PC-3 (cell line): ENCODE data around the gene SERPINA4. TPM values are rescaled to one million over a fixed set of nuclear protein-coding genes. Genes with fewer than 3 reads are reported as not detected.

Source experiments
- ATAC-seq: fragments of 200-7000 bp; cut with Tn5 transposase; 2 replicates; pipeline ENCODE4 v1.9.1; 2020; ENCODE audit warnings: mild to moderate bottlenecking, moderate library complexity
- BruUV-seq: library from RNA; stranded (reverse); fragments of 400-500 nt; replicated peaks from 2 replicates; lab custom pipeline; 2021; lab: Mats Ljungman, UMichigan
- CTCF ChIA-PET: fragments of 300-600 bp; sonication (Branson Sonifier 250); formaldehyde crosslinking; loops from one replicate; lab custom pipeline; 2022; ENCODE audit warnings: antibody characterized with exemption; lab: Charles Lee
- POLR2A ChIA-PET: fragments of 300-600 bp; sonication (Branson Sonifier 250); formaldehyde crosslinking; loops from one replicate; lab custom pipeline; 2022; ENCODE audit warnings: antibody characterized with exemption; ENCODE audit not compliant: unreplicated experiment; lab: Charles Lee
- DNase-seq: peaks from one replicate; pipeline ENCODE4 v3.0.0-alpha.2; 2015
- H2AFZ ChIP-seq: fragments of 300-600 bp; sonication (generic); 2 replicates; pipeline ENCODE4 v1.6.0; 2016; ENCODE audit warnings: antibody characterized with exemption, low read length
- H3F3A ChIP-seq: fragments of 300-600 bp; sonication (generic); one replicate; pipeline ENCODE4 v1.6.0; 2017; ENCODE audit warnings: antibody characterized with exemption, low read length, control low read depth, mild to moderate bottlenecking; ENCODE audit not compliant: unreplicated experiment
- H3K27ac ChIP-seq: fragments of 300-600 bp; sonication (generic); 2 replicates; pipeline ENCODE4 v1.5.1; 2016; ENCODE audit warnings: mild to moderate bottlenecking, low read length
- H3K27me3 ChIP-seq: fragments of 300-600 bp; sonication (generic); 2 replicates; pipeline ENCODE4 v1.6.1; 2016; ENCODE audit warnings: low read length, mixed read lengths
- H3K36me3 ChIP-seq: fragments of 300-600 bp; sonication (generic); 2 replicates; pipeline ENCODE4 v1.6.1; 2016; ENCODE audit warnings: low read depth, mixed run types, low read length, mixed read lengths
- H3K4me1 ChIP-seq: fragments of 300-600 bp; sonication (generic); 2 replicates; pipeline ENCODE4 v1.5.1; 2016; ENCODE audit warnings: low read length; ENCODE audit not compliant: insufficient read depth
- H3K4me2 ChIP-seq: fragments of 300-600 bp; sonication (generic); 2 replicates; pipeline ENCODE4 v1.6.0; 2016; ENCODE audit warnings: low read length
- H3K4me3 ChIP-seq: fragments of 300-600 bp; sonication (generic); 2 replicates; pipeline ENCODE4 v1.5.1; 2016; ENCODE audit warnings: mild to moderate bottlenecking, low read length, mixed read lengths
- H3K79me2 ChIP-seq: fragments of 300-600 bp; sonication (generic); 2 replicates; pipeline ENCODE4 v1.6.1; 2017; ENCODE audit warnings: low read length, mixed read lengths
- H3K9ac ChIP-seq: fragments of 300-600 bp; sonication (generic); 2 replicates; pipeline ENCODE4 v1.6.0; 2016; ENCODE audit warnings: mild to moderate bottlenecking, low read length
- H3K9me2 ChIP-seq: fragments of 300-600 bp; sonication (generic); replicated peaks from 2 replicates; pipeline ENCODE4 v1.6.1; 2016; ENCODE audit warnings: mixed run types, low read length, mixed read lengths
- H3K9me3 ChIP-seq: fragments of 300-600 bp; sonication (generic); 2 replicates; pipeline ENCODE4 v1.6.1; 2016; ENCODE audit warnings: low read length, mixed read lengths
- H4K20me1 ChIP-seq: fragments of 300-600 bp; sonication (generic); 2 replicates; pipeline ENCODE4 v1.6.1; 2016; ENCODE audit warnings: low read length, mixed read lengths
- EZH2 ChIP-seq: fragments of 300-600 bp; sonication (generic); IDR thresholded peaks from one replicate; pipeline ENCODE4 v1.6.1; 2017; ENCODE audit warnings: antibody characterized with exemption, mild to moderate bottlenecking, low read length; ENCODE audit not compliant: unreplicated experiment
- EZH2phosphoT487 ChIP-seq: fragments of 300-600 bp; sonication (generic); IDR thresholded peaks from 2 replicates; pipeline ENCODE4 v1.6.1; 2018; ENCODE audit warnings: mild to moderate bottlenecking, antibody characterized with exemption, low read length, borderline replicate concordance
- intact Hi-C: fragments of 100-400 bp; cut with micrococcal nuclease; formaldehyde crosslinking; loops from 2 replicates; pipeline ENCODE4 v1.9.0; 2023
- total RNA-seq: library from RNA; depleted of rRNA; stranded (reverse); fragments of >200 nt; gene quantifications from 2 replicates; pipeline ENCODE4 v1.2.3, GENCODE V29; 2014
- TF ChIP-seq, protein P1 (sequence below): fragments of 300-600 bp; sonication (generic); conservative IDR thresholded peaks from 2 replicates; pipeline ENCODE4 v1.5.1; 2017; ENCODE audit warnings: antibody characterized with exemption, low read depth, mild to moderate bottlenecking, low read length

The SERPINA4 gene
- total RNA-seq, 1 experiment from 2014 or later, result not detected

DNA sequence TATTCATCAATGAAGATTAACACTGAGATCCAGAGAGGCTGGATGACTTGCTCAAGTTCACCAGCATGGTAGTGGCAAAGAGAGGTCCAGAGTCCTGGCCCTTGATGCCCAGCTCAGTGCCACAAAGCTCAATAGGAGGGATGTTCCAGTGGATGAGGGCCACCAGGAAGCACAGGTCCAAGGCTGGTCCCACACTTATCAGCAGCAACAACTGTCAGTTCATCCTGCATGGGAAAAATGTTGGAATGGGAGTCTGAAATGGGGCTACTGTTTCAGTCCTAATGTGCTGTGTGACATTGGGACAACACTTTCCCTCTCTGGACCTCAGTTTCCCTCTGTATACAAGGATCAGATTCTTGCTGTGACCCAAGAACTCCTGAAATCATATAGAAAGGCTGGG, 31.2 kb downstream of the SERPINA4 start:
- no peaks in the 10 kb centered on the region for H3F3A ChIP-seq
- no peak for TF ChIP-seq EZH2
- TF ChIP-seq, protein P1, sequence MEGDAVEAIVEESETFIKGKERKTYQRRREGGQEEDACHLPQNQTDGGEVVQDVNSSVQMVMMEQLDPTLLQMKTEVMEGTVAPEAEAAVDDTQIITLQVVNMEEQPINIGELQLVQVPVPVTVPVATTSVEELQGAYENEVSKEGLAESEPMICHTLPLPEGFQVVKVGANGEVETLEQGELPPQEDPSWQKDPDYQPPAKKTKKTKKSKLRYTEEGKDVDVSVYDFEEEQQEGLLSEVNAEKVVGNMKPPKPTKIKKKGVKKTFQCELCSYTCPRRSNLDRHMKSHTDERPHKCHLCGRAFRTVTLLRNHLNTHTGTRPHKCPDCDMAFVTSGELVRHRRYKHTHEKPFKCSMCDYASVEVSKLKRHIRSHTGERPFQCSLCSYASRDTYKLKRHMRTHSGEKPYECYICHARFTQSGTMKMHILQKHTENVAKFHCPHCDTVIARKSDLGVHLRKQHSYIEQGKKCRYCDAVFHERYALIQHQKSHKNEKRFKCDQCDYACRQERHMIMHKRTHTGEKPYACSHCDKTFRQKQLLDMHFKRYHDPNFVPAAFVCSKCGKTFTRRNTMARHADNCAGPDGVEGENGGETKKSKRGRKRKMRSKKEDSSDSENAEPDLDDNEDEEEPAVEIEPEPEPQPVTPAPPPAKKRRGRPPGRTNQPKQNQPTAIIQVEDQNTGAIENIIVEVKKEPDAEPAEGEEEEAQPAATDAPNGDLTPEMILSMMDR, result no peak
- no peak for TF ChIP-seq EZH2phosphoT487
- BruUV-seq, result no TSS peak
- no peaks in the 10 kb centered on the region for H3K36me3 ChIP-seq
- intact Hi-C loops, result no loop called here
- no peak overlapping the region for H2AFZ ChIP-seq
- no peaks in the 10 kb centered on the region for H3K9me2 ChIP-seq
- DNase-seq (no peak), ATAC-seq (no peak)
- no peak overlapping the region for H3K9ac ChIP-seq
- H4K20me1 ChIP-seq, result no peaks in the 10 kb centered on the region
- H3K27ac ChIP-seq, result no peak overlapping the region
- H3K4me2 ChIP-seq, result no peak overlapping the region
- no peaks in the 10 kb centered on the region for H3K9me3 ChIP-seq
- H3K4me3 ChIP-seq, result no peak overlapping the region
- H3K4me1 ChIP-seq, result no peaks in the 10 kb centered on the region
- CTCF ChIA-PET, result no interaction called here
- H3K27me3 ChIP-seq, result 0 out of 2 replicates have a peak, but pooled peaks cover 5% of the 10 kb centered on the region
- no peaks in the 10 kb centered on the region for H3K79me2 ChIP-seq
- POLR2A ChIA-PET, result no interaction called here

DNA sequence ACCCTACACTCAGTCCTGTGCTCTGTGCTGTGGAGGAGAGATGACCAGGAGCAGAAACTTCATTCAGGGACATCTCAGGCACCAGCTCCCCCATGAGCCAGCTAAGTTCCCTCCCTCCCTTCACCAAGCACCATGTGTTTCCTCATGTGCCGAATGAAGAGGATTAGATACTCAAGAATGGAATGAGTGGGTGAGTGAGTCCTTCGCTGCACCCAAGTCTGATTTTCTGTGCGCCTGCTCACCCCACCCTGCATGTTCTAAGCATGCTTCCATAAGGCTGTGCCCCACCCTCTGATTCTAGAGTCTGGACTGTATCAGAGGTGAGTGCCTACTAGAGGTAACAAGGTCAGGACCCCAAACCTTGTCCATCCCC, 32.1 kb downstream of the SERPINA4 start:
- Histone ChIP-seq H3K4me2 (no peak overlapping the region), H3F3A (no peaks in the 10 kb centered on the region), H3K79me2 (no peaks in the 10 kb centered on the region), H3K36me3 (no peaks in the 10 kb centered on the region), H3K4me1 (peaks cover 4% of the 10 kb centered on the region; the same call in 1 of the 2 replicates), H3K4me3 (no peak overlapping the region), H3K27ac (no peak overlapping the region), H2AFZ (no peak overlapping the region), H3K9ac (no peak overlapping the region), H3K9me3 (no peaks in the 10 kb centered on the region), H4K20me1 (no peaks in the 10 kb centered on the region), H3K9me2 (no peaks in the 10 kb centered on the region), H3K27me3 (0 out of 2 replicates have a peak, but pooled peaks cover 4% of the 10 kb centered on the region)
- ATAC-seq, result no peak
- BruUV-seq, result no TSS peak
- no peak for TF ChIP-seq EZH2phosphoT487
- ChIA-PET POLR2A (no interaction called here), CTCF (no interaction called here)
- DNase-seq, result no peak
- intact Hi-C loops, result no loop called here

DNA sequence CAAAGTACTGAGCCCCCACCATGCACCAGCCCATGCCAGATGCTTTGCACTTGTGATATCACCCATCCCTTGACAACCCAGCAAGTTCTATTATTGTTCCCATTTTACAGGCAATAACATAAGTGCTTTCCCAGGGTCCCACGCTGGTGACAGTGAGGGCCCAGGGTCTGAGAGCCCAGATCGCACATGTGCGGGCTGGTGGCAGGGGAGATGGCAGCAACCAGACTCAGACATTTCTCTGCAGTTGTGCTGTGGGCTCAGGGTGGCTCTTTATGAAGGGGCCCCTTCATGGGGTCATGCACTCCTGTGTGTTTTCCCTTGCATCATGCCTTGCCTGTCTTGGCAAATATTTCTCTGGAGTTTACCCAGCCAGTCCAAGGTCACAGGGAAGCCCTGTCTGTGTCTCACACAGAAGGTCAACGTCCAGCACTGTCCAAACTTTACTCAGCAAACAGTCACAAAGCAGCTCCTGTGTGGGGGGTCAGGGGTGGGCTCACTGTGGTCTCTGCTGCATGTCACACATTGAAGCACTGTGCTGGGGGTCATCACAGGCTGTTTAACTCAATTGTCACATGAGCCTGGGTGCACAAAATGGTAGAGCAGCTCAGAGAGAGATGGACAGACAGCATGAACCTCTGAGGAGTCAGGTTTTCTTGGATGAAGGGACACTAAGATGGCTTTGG, 32.6 kb downstream of the SERPINA4 start:
- Histone ChIP-seq H3K9me3 (no peaks in the 10 kb centered on the region), H3K27ac (no peak overlapping the region)

More for the DNA sequence above, 32.6 kb downstream of the SERPINA4 start:
- BruUV-seq, result no TSS peak
- Histone ChIP-seq H3K27me3 (no peaks in the 10 kb centered on the region), H3K79me2 (no peaks in the 10 kb centered on the region), H3K4me3 (no peak overlapping the region), H4K20me1 (no peaks in the 10 kb centered on the region), H3K4me2 (no peak overlapping the region), H3K36me3 (no peaks in the 10 kb centered on the region), H2AFZ (no peak overlapping the region), H3K9ac (no peak overlapping the region), H3K9me2 (no peaks in the 10 kb centered on the region), H3F3A (no peaks in the 10 kb centered on the region), H3K4me1 (peaks cover 9% of the 10 kb centered on the region)
- ATAC-seq (no peak), DNase-seq (no peak)
- intact Hi-C loops, result no loop called here
- TF ChIP-seq EZH2phosphoT487, result no peak
- TF ChIP-seq, protein P1, result no peak
- TF ChIP-seq EZH2, result no peak
- POLR2A ChIA-PET, result no interaction called here
- CTCF ChIA-PET, result no interaction called here
